HL-60 (cell line): ENCODE data around the gene SLC6A13.

ENCODE experiments used
- GABPA ChIP-seq: IDR thresholded peaks from 2 replicates; pipeline ENCODE4 v1.6.1; 2012; ENCODE audit warnings: low read depth
- POLR2AphosphoS5 ChIP-seq: IDR thresholded peaks from 2 replicates; pipeline ENCODE4 v1.6.1; 2012; ENCODE audit warnings: low read depth
- SPI1 ChIP-seq: IDR thresholded peaks from 2 replicates; pipeline ENCODE4 v1.6.1; 2012; ENCODE audit warnings: low read depth, mild to moderate bottlenecking, borderline replicate concordance
- TF ChIP-seq, protein P1 (sequence below): IDR thresholded peaks from one replicate; pipeline ENCODE4 v1.5.1; 2011; ENCODE audit warnings: low read length, control low read depth, inconsistent platforms; ENCODE audit not compliant: insufficient read depth
- TF ChIP-seq, protein P2 (sequence below): IDR thresholded peaks from 2 replicates; pipeline ENCODE4 v1.6.1; 2012; ENCODE audit warnings: low read depth; ENCODE audit not compliant: insufficient replicate concordance

DNA sequence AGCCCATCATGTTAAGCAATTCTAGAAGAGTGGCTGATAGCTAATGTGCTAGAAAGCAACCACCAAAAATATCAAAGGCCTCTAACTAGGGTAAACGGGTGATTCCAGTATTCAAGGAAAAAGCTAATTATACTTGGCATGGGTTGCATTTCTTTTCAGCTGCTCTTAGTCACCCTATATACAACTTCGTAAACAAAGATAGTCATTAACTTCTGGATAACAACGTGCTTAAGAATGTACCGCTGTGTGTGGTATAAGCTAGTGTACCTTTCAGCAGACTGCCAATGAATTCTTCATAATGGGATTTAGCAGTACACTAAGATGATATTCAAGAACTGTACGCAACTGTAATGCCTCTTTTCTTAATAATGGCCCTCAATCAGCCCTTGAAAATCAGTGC is 42.2 kb upstream of the SLC6A13 start:
- TF ChIP-seq, protein P1, sequence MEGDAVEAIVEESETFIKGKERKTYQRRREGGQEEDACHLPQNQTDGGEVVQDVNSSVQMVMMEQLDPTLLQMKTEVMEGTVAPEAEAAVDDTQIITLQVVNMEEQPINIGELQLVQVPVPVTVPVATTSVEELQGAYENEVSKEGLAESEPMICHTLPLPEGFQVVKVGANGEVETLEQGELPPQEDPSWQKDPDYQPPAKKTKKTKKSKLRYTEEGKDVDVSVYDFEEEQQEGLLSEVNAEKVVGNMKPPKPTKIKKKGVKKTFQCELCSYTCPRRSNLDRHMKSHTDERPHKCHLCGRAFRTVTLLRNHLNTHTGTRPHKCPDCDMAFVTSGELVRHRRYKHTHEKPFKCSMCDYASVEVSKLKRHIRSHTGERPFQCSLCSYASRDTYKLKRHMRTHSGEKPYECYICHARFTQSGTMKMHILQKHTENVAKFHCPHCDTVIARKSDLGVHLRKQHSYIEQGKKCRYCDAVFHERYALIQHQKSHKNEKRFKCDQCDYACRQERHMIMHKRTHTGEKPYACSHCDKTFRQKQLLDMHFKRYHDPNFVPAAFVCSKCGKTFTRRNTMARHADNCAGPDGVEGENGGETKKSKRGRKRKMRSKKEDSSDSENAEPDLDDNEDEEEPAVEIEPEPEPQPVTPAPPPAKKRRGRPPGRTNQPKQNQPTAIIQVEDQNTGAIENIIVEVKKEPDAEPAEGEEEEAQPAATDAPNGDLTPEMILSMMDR = no peak
- TF ChIP-seq GABPA = no peak
- TF ChIP-seq POLR2AphosphoS5 = no peak
- TF ChIP-seq, protein P2, sequence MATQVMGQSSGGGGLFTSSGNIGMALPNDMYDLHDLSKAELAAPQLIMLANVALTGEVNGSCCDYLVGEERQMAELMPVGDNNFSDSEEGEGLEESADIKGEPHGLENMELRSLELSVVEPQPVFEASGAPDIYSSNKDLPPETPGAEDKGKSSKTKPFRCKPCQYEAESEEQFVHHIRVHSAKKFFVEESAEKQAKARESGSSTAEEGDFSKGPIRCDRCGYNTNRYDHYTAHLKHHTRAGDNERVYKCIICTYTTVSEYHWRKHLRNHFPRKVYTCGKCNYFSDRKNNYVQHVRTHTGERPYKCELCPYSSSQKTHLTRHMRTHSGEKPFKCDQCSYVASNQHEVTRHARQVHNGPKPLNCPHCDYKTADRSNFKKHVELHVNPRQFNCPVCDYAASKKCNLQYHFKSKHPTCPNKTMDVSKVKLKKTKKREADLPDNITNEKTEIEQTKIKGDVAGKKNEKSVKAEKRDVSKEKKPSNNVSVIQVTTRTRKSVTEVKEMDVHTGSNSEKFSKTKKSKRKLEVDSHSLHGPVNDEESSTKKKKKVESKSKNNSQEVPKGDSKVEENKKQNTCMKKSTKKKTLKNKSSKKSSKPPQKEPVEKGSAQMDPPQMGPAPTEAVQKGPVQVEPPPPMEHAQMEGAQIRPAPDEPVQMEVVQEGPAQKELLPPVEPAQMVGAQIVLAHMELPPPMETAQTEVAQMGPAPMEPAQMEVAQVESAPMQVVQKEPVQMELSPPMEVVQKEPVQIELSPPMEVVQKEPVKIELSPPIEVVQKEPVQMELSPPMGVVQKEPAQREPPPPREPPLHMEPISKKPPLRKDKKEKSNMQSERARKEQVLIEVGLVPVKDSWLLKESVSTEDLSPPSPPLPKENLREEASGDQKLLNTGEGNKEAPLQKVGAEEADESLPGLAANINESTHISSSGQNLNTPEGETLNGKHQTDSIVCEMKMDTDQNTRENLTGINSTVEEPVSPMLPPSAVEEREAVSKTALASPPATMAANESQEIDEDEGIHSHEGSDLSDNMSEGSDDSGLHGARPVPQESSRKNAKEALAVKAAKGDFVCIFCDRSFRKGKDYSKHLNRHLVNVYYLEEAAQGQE = no peak
- no peak for TF ChIP-seq SPI1
